Psoas muscle (tissue), 8 donors: ENCODE results near the gene SV2B. TPM values are rescaled to one million over a fixed set of nuclear protein-coding genes. Genes with fewer than 3 reads are reported as not detected.

Source experiments
- ATAC-seq, 4 donors: fragments of 200-7000 bp; cut with Tn5 transposase; one replicate each; pipeline ENCODE4 v1.9.1; 2020; ENCODE audit warnings: moderate library complexity in 3 of 4, mild to moderate bottlenecking in 2 of 4
- DNase-seq, 2 donors: peaks; one replicate each; pipeline ENCODE4 v3.0.0-alpha.2; 2020
- H3K27ac ChIP-seq: fragments of 200-600 bp; one replicate; pipeline ENCODE4 v1.8.0; 2022
- H3K27me3 ChIP-seq, 3 donors: fragments of 200-600 bp in 1 of 3; one replicate each; pipeline versions ENCODE4 v1.6.1 to v1.8.0; 2013 to 2022; ENCODE audit warnings: low read length in 2 of 3, mild to moderate bottlenecking in 2 of 3, moderate library complexity in 1 of 3; ENCODE audit not compliant: insufficient read depth in 3 of 3
- H3K36me3 ChIP-seq, 2 donors: fragments of 200-600 bp in 1 of 2; one replicate each; pipeline versions ENCODE4 v1.6.1 to v1.8.0; 2013 to 2022; ENCODE audit warnings: low read depth in 1 of 2, mild to moderate bottlenecking in 1 of 2, moderate library complexity in 1 of 2; ENCODE audit not compliant: insufficient read depth in 1 of 2
- H3K4me1 ChIP-seq: fragments of 200-600 bp; one replicate; pipeline ENCODE4 v1.8.0; 2022
- H3K4me3 ChIP-seq: fragments of 200-600 bp; one replicate; pipeline ENCODE4 v1.8.0; 2022; ENCODE audit warnings: mild to moderate bottlenecking
- H3K9me3 ChIP-seq: fragments of 200-600 bp; one replicate; pipeline ENCODE4 v1.8.0; 2022
- WGBS, 3 donors: extraction: QIAGEN DNeasy Blood & Tissue Kit; methylation state at CpG; one replicate each; pipeline versions ENCODE4 v1.1.6 to v1.1.7; 2013; 5-methylcytosine and 5-hydroxymethylcytosine counted together
- intact Hi-C, 2 donors: fragments of 100-400 bp; cut with DNase I; formaldehyde crosslinking; loops; one replicate each; pipeline versions ENCODE4 v1.11.0 to v1.14.2; 2022
- polyA plus RNA-seq, 3 donors: library from polyadenylated mRNA; stranded (reverse); fragments of 200-250 nt; gene quantifications; one replicate each; pipeline ENCODE4 v1.2.3, GENCODE V29; 2013
- total RNA-seq, 4 donors: library from RNA; stranded (reverse); fragmentation: NEBNext Ultra II Directional in 2 of 4; extraction: Animal tissue kit (Norgen Biotek cat#: 25700) in 2 of 4; gene quantifications; one replicate each; pipeline versions ENCODE4 v1.2.1 to v1.2.4, GENCODE V29; 2021 to 2023
- TF ChIP-seq, protein P1 (sequence below): fragments of 200-600 bp; IDR thresholded peaks from one replicate; pipeline ENCODE4 v1.8.0; 2022; ENCODE audit warnings: antibody characterized with exemption
- donor health status: healthy with polysubstance abuse.
- donor health status: DM: no; HTN: no; CAD: no; lungs with moderate emphysema.
- donor health status: Bipolar disorder and iron deficiency.
- donor health status: healthy.
- donor health status: DM: yes; HTN: yes; CAD: no.
- donor health status: DM: no; HTN: no; CAD: no.
- donor health status: DM: no; HTN: no; CAD: no.
- donor health status: DM: yes; HTN: yes; CAD: no.

Gene SV2B
- total and polyA plus RNA-seq, 7 donors, result 0.25 to 10.1 (median 2.1) TPM

DNA sequence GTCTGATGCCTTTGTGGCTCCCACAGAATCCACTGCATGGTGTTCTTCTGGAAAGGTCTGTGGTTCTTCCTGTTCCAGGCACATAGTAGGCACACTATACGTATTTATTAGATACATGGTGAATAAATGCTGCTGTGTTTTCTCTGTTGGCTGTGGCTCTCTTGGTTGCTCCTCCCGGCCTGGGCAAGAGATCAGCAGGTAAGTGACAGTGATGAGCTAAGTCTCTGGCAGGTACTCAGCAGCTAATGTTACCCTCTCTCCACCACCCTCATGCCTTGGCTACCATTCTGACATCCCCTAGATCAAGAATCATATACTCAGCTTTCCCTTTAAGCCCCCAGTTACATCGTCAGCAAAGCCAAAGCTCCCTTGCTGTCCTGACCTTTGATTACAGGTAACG, 8.4 kb downstream of the SV2B start:
- no peaks in the 10 kb centered on the region for H3K4me1 ChIP-seq
- ATAC-seq (no peak), DNase-seq (no peak)
- no peak overlapping the region for H3K27ac ChIP-seq
- TF ChIP-seq, protein P1, sequence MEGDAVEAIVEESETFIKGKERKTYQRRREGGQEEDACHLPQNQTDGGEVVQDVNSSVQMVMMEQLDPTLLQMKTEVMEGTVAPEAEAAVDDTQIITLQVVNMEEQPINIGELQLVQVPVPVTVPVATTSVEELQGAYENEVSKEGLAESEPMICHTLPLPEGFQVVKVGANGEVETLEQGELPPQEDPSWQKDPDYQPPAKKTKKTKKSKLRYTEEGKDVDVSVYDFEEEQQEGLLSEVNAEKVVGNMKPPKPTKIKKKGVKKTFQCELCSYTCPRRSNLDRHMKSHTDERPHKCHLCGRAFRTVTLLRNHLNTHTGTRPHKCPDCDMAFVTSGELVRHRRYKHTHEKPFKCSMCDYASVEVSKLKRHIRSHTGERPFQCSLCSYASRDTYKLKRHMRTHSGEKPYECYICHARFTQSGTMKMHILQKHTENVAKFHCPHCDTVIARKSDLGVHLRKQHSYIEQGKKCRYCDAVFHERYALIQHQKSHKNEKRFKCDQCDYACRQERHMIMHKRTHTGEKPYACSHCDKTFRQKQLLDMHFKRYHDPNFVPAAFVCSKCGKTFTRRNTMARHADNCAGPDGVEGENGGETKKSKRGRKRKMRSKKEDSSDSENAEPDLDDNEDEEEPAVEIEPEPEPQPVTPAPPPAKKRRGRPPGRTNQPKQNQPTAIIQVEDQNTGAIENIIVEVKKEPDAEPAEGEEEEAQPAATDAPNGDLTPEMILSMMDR, result no peak
- no peak overlapping the region for H3K4me3 ChIP-seq
- intact Hi-C loops, result no loop called here
- no peaks in the 10 kb centered on the region for H3K9me3 ChIP-seq
- peaks cover 0 to 15% (median 6%) of the 10 kb centered on the region in 3 donors for H3K27me3 ChIP-seq
- WGBS, 3 donors, result 78 to 86% (median 84%) methylated on average over 4 of the region's 4 CpGs
- no peaks in the 10 kb centered on the region for H3K36me3 ChIP-seq

DNA sequence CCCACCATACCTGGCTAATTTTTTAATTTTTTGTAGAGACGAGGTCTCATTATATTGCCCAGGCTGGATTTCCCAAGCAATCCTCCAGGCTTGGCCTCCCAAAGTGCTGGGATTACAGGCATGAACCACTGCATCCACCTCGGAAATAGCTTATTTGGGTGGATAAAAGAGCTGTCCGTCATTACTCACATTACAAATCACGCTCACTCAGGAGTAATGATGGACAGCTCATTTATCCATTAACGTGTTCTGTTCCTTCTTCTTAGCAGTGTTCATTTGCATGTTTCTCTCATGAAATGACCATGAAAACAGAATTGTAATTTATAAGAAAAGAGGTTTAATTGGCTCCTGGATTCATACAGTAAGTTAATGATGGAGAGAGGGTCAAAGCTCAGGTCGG, 9.8 kb downstream of the SV2B start:
- H3K27me3 ChIP-seq, result peaks cover 0 to 15% (median 6%) of the 10 kb centered on the region in 3 donors
- H3K36me3 ChIP-seq, result no peaks in the 10 kb centered on the region
- intact Hi-C loops, result no loop called here
- no peaks in the 10 kb centered on the region for H3K4me1 ChIP-seq
- WGBS, 3 donors, result 81 to 86% (median 84%) methylated on average over 6 of the region's 6 CpGs
- no peak overlapping the region for H3K27ac ChIP-seq
- no peaks in the 10 kb centered on the region for H3K9me3 ChIP-seq
- no peak for DNase-seq
- TF ChIP-seq, protein P1, result no peak
- ATAC-seq, result no peak
- no peak overlapping the region for H3K4me3 ChIP-seq

DNA sequence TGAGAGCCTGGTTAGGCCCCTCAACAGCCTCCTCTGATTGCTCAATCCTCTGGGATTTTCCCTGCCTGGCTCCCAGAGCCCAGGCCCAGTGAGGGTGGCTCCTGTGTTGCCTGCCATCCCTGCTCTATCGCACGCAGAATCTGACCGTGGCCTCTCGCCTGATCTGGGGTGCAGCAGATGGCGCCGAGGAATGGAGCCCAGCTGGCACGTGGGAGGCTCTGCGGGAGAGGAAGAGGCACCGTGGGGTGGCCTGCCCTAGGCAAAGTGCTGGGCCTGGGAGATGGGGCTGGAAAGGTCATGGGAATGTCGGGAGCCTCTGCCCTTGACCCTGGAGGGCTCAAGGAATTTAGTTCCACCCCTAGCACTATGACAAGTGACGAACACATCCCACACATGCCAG, 10.3 kb downstream of the SV2B start:
- WGBS, 3 donors, result 65 to 77% (median 77%) methylated on average over 11 of the region's 11 CpGs
- Histone ChIP-seq H3K27me3 (peaks cover 0 to 18% (median 6%) of the 10 kb centered on the region in 3 donors), H3K4me1 (no peaks in the 10 kb centered on the region), H3K9me3 (no peaks in the 10 kb centered on the region), H3K36me3 (no peaks in the 10 kb centered on the region), H3K4me3 (no peak overlapping the region), H3K27ac (no peak overlapping the region)
- no peak for ATAC-seq
- DNase-seq, result no peak
- TF ChIP-seq, protein P1, result no peak
- intact Hi-C loops, result no loop called here

DNA sequence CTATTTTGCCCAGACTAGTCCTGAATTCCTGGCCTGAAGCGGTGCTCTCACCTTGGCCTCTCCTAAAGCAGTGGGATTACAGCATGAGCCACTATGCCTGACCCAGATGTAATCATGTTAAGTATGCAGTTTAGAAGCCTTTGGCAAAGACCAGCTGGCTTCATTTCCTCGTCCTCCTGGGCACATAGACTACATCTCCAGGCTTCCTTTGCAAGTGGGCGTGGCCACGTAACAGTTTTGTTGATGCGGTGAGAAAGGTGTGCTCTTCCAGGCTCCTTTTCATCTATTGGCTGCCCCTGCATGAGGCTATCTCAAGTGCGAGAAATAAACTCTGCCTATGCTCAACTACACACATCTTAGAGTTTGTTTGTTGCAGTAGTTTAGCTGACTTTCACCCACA, 13.0 kb downstream of the SV2B start:
- intact Hi-C loops, result no loop called here
- WGBS, 3 donors, result 51 to 59% (median 58%) methylated on average over 6 of the region's 6 CpGs
- H3K27ac ChIP-seq, result no peak overlapping the region
- H3K27me3 ChIP-seq, result peaks cover 0 to 6% (median 4%) of the 10 kb centered on the region in 3 donors
- TF ChIP-seq, protein P1, result no peak
- H3K9me3 ChIP-seq, result no peaks in the 10 kb centered on the region
- H3K4me1 ChIP-seq, result no peaks in the 10 kb centered on the region
- H3K4me3 ChIP-seq, result no peak overlapping the region
- H3K36me3 ChIP-seq, result no peaks in the 10 kb centered on the region
- DNase-seq, result no peak
- no peak for ATAC-seq

DNA sequence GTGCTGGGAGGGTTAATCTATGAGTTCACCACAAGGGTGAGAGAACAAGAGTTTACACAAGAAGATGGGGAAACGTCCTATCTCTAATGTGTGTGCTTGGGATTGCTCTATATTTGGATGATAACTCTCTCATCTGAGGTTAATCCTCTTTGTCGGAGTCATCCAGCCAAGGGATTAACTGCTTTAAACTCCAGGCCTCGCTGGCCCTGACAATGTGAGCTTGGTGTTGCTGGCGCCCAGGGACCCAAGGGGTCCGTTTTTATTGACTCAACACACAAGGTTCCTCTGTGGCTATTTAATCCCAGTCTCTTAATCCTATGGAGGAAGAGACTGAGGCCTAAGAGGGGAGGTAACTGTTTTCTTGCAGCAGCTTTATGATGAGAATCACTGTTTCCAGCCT, 14.2 kb downstream of the SV2B start:
- WGBS, 3 donors, result 40 to 45% (median 41%) methylated on average over 5 of the region's 5 CpGs
- intact Hi-C loops, result no loop called here
- no peak for DNase-seq

More for the DNA sequence above, 14.2 kb downstream of the SV2B start:
- no peaks in the 10 kb centered on the region for H3K9me3 ChIP-seq
- no peaks in the 10 kb centered on the region for H3K36me3 ChIP-seq
- TF ChIP-seq, protein P1, result no peak
- H3K4me1 ChIP-seq, result peaks cover 9% of the 10 kb centered on the region
- no peak for ATAC-seq
- H3K27ac ChIP-seq, result no peak overlapping the region
- peaks cover 0 to 6% (median 4%) of the 10 kb centered on the region in 3 donors for H3K27me3 ChIP-seq
- no peak overlapping the region for H3K4me3 ChIP-seq
